GM18519 (cell line): Measurements from ENCODE around the gene SLC17A5.
A peak's percentile ranks its signal among the peaks of the same experiment; 100 is the strongest.
"Not testable (repeated sequence)": the region's sequence is repeated elsewhere in the genome, so short reads cannot be mapped to it uniquely, and the experiment has no call there.

ENCODE experiments used
- ATAC-seq: cut with Tn5 transposase; IDR thresholded peaks from one replicate; pipeline ENCODE4 v1.9.1; 2021; ENCODE audit warnings: mild to moderate bottlenecking, moderate library complexity; ENCODE audit not compliant: unreplicated experiment, low FRiP score

Gene SLC17A5

GRCh38 chr6:73571218-73572181 lies 82.3 kb downstream of the SLC17A5 start:
- not testable (repeated sequence) for ATAC-seq

- no peak for ATAC-seq
Measured at GRCh38 chr6:73569121-73569520, 84.7 kb downstream of the SLC17A5 start.

GRCh38 chr6:73566954-73567591 lies 86.7 kb downstream of the SLC17A5 start:
- no peak for ATAC-seq

GRCh38 chr6:73566486-73566871 lies 87.3 kb downstream of the SLC17A5 start:
- ATAC-seq = not testable (repeated sequence)

GRCh38 chr6:73565767-73566485 lies 87.9 kb downstream of the SLC17A5 start:
- no peak for ATAC-seq

- ATAC-seq = no peak
Measured at GRCh38 chr6:73564578-73565345, 89.0 kb downstream of the SLC17A5 start.

- ATAC-seq = no peak
Measured at GRCh38 chr6:73562558-73562957, 91.2 kb downstream of the SLC17A5 start.

GRCh38 chr6:73560853-73561407 lies 92.9 kb downstream of the SLC17A5 start:
- ATAC-seq = peak; percentile 64

- peak; percentile 31 for ATAC-seq
Measured at GRCh38 chr6:73560182-73560732, 93.5 kb downstream of the SLC17A5 start.

GRCh38 chr6:73559399-73559794 lies 94.4 kb downstream of the SLC17A5 start:
- ATAC-seq = not testable (repeated sequence)

GRCh38 chr6:73558624-73559398 lies 95.0 kb downstream of the SLC17A5 start:
- ATAC-seq = no peak

GRCh38 chr6:73556836-73557235 lies 97.0 kb downstream of the SLC17A5 start:
- ATAC-seq = no peak

GRCh38 chr6:73555380-73555949 lies 98.3 kb downstream of the SLC17A5 start:
- ATAC-seq = not testable (repeated sequence)

- not testable (repeated sequence) for ATAC-seq
Measured at GRCh38 chr6:73551115-73551514, 102.7 kb downstream of the SLC17A5 start.

- ATAC-seq = no peak
Measured at GRCh38 chr6:73548458-73549446, 105.0 kb downstream of the SLC17A5 start.

- ATAC-seq = no peak
Measured at GRCh38 chr6:73547036-73547435, 106.8 kb downstream of the SLC17A5 start.
